Smooth muscle cell (in vitro differentiated cells): ENCODE results near the gene G6PC2. TPM values are rescaled to one million over a fixed set of nuclear protein-coding genes. Genes with fewer than 3 reads are reported as not detected.
A peak's percentile ranks its signal among the peaks of the same experiment; 100 is the strongest.

Experiments used
- DNase-seq: peaks from one replicate; lab custom pipeline; 2025; ENCODE audit not compliant: unreplicated experiment; lab: John Stamatoyannopoulos, UW
- H2AFZ ChIP-seq: fragments of 200-600 bp; sonication (generic); 2 replicates; pipeline ENCODE4 v1.6.0; 2016; ENCODE audit warnings: antibody characterized with exemption, low read depth, mild to moderate bottlenecking
- H3F3A ChIP-seq: fragments of 200-600 bp; sonication (generic); 2 replicates; pipeline ENCODE4 v1.6.0; 2017; ENCODE audit warnings: antibody characterized with exemption, low read depth
- H3K27ac ChIP-seq: fragments of 200-600 bp; sonication (generic); 2 replicates; pipeline ENCODE4 v1.5.1; 2016; ENCODE audit warnings: low read depth, mild to moderate bottlenecking
- H3K27me3 ChIP-seq: fragments of 200-600 bp; sonication (generic); 2 replicates; pipeline ENCODE4 v1.6.1; 2016; ENCODE audit warnings: low read depth, mild to moderate bottlenecking
- H3K36me3 ChIP-seq: fragments of 200-600 bp; sonication (generic); 2 replicates; pipeline ENCODE4 v1.5.1; 2016; ENCODE audit warnings: low read depth
- H3K4me1 ChIP-seq: fragments of 200-600 bp; sonication (generic); 2 replicates; pipeline ENCODE4 v1.5.1; 2016; ENCODE audit warnings: low read depth
- H3K4me2 ChIP-seq: fragments of 200-600 bp; sonication (generic); 2 replicates; pipeline ENCODE4 v1.6.0; 2016; ENCODE audit warnings: mild to moderate bottlenecking
- H3K4me3 ChIP-seq: fragments of 200-600 bp; sonication (generic); 2 replicates; pipeline ENCODE4 v1.5.1; 2016; ENCODE audit warnings: mild to moderate bottlenecking
- H3K79me2 ChIP-seq: fragments of 200-600 bp; sonication (generic); 2 replicates; pipeline ENCODE4 v1.6.0; 2016; ENCODE audit warnings: low read depth, mild to moderate bottlenecking
- H3K9ac ChIP-seq: fragments of 200-600 bp; sonication (generic); 2 replicates; pipeline ENCODE4 v1.6.0; 2016; ENCODE audit warnings: low read depth
- H3K9me3 ChIP-seq: fragments of 200-600 bp; sonication (generic); replicated peaks from 2 replicates; pipeline ENCODE4 v1.5.1; 2016; ENCODE audit warnings: low read depth
- H4K20me1 ChIP-seq: fragments of 200-600 bp; sonication (generic); 2 replicates; pipeline ENCODE4 v1.6.0; 2016; ENCODE audit warnings: low read depth
- WGBS: methylation state at CpG from one replicate; pipeline ENCODE4 v1.1.7; 2016; ENCODE audit warnings: low lambda C conversion rate; 5-methylcytosine and 5-hydroxymethylcytosine counted together
- polyA plus RNA-seq: library from polyadenylated mRNA; unstranded; fragments of >200 nt; fragmentation: Nextera tagmentation; extraction: Ambion mirVana; gene quantifications from 2 replicates; pipeline ENCODE4 v1.2.1, GENCODE V29; 2016
- total RNA-seq: library from RNA; depleted of rRNA; stranded (reverse); fragments of >200 nt; gene quantifications from 2 replicates; pipeline ENCODE4 v1.2.3, GENCODE V29; 2014
- TF ChIP-seq, protein P1 (sequence below): fragments of 200-600 bp; sonication (generic); IDR thresholded peaks from 2 replicates; pipeline ENCODE4 v1.5.1; 2017; ENCODE audit warnings: borderline replicate concordance, mild to moderate bottlenecking, antibody characterized with exemption; ENCODE audit not compliant: insufficient read depth, poor library complexity, severe bottlenecking

G6PC2 gene
- total and polyA plus RNA-seq, 2 experiments from 2014 or later: not detected

DNA sequence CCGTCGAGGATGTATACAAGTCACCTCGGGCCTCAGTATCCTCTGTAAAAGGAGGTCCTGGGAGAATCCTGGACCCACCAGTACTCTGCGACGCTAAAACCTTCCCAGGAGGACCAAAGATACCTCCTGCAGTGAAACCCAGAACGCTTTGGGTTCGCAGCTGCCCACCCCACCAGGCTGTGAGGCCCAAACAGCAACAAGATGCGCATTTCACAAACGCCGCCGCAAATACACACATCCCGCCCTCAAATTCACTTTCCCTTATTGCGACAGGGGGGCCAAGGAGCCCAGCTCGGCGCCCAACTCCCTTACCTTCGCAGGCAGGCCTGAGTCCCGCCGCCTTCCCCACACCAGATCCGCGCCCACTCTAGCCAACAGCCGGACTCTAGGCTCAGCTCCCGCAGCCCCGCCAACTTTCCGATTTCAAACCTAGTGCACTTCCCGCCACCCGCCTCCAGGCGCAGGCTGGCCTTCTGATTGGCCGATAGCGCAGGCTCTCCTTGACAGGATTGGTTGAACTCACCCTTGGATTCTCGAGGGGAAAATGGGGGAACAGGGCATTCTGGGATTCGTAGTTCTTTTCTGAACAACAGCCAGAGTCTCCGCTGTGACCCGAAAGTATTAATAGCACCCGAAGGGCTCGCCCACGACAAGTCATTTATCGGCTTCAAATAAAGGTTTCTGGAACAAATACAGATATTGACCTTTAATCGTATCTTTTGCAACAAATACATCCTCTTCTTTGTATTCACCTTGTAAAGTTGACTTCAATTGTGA, 10.9 kb upstream of the G6PC2 start, which contains the start of gene SPC25:
TSS of gene SPC25 (minus strand) at position 425 of the 777 bp plus-strand sequence. CDS start 911 bp downstream, outside the sequence.
- Histone ChIP-seq H3K4me1 (peaks cover 3% of the 10 kb centered on the region), H3K4me2 (peak within 1 kb of the TSS; percentile 97), H3K9me3 (no peaks in the 10 kb centered on the region), H3K36me3 (no peaks in the 10 kb centered on the region), H3K79me2 (no peaks in the 10 kb centered on the region), H4K20me1 (no peaks in the 10 kb centered on the region), H3K9ac (peak within 1 kb of the TSS; percentile 54), H2AFZ (peak within 1 kb of the TSS; percentile 96), H3K27me3 (no peaks in the 10 kb centered on the region), H3K27ac (no peak within 1 kb of the TSS), H3F3A (no peaks in the 10 kb centered on the region), H3K4me3 (peak within 1 kb of the TSS; percentile 80)
- TF ChIP-seq, protein P1, sequence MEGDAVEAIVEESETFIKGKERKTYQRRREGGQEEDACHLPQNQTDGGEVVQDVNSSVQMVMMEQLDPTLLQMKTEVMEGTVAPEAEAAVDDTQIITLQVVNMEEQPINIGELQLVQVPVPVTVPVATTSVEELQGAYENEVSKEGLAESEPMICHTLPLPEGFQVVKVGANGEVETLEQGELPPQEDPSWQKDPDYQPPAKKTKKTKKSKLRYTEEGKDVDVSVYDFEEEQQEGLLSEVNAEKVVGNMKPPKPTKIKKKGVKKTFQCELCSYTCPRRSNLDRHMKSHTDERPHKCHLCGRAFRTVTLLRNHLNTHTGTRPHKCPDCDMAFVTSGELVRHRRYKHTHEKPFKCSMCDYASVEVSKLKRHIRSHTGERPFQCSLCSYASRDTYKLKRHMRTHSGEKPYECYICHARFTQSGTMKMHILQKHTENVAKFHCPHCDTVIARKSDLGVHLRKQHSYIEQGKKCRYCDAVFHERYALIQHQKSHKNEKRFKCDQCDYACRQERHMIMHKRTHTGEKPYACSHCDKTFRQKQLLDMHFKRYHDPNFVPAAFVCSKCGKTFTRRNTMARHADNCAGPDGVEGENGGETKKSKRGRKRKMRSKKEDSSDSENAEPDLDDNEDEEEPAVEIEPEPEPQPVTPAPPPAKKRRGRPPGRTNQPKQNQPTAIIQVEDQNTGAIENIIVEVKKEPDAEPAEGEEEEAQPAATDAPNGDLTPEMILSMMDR: no peak
- 1% methylated on average over 37 of the region's 38 CpGs for WGBS
- DNase-seq: peak; percentile 30

DNA sequence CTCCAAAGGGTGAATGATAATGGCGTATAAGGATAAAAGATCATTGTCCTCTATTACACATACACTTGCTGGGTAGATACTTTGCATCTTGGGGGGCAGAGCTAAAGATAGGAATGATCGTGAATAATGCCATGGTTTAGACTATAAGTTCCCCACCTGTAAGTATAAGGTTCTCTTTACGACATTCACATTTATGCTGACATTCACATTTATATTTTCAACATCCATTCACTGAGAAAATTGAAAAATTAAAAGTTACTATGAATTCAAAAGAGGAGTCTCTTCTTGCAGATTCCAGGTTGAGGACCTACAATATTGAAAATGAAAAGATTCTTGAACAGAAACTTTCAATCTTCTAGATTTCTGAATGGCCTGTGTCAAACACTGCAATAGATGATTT, 8.8 kb upstream of the G6PC2 start:
- H3K4me2 ChIP-seq: no peak overlapping the region
- WGBS: 64% methylated on average over 3 of the region's 3 CpGs
- H3K79me2 ChIP-seq: no peaks in the 10 kb centered on the region
- no peak overlapping the region for H3K27ac ChIP-seq
- TF ChIP-seq, protein P1: no peak
- no peak overlapping the region for H2AFZ ChIP-seq
- no peaks in the 10 kb centered on the region for H3F3A ChIP-seq
- H3K4me1 ChIP-seq: peaks cover 3% of the 10 kb centered on the region
- H3K9ac ChIP-seq: no peak overlapping the region
- no peaks in the 10 kb centered on the region for H3K9me3 ChIP-seq
- no peaks in the 10 kb centered on the region for H3K27me3 ChIP-seq
- no peak overlapping the region for H3K4me3 ChIP-seq
- H4K20me1 ChIP-seq: no peaks in the 10 kb centered on the region
- DNase-seq: no peak
- H3K36me3 ChIP-seq: no peaks in the 10 kb centered on the region

DNA sequence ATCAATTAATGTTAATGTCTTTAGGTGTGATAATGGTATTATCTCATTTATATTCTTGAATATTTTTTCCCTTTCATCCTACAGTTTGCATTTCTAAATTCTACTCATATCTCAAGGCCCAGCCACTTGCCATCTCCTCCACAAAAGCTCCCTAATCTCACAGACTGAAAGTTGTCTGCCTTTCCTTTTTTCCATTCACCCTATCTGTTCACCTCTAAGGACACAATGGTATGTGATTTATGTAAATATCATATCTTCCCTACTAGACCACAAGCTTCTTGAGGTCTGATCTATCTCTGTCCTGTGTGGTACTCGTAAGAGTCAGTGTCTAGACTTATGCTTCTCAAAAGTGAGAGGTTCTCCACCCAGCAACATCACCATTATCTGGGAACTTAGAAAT, 7.0 kb upstream of the G6PC2 start:
- no peak overlapping the region for H3K27ac ChIP-seq
- no peak overlapping the region for H2AFZ ChIP-seq
- no peak for DNase-seq
- no peak overlapping the region for H3K4me2 ChIP-seq
- H3K36me3 ChIP-seq: no peaks in the 10 kb centered on the region
- H3F3A ChIP-seq: no peaks in the 10 kb centered on the region
- WGBS: 85% methylated on average over 1 of the region's 1 CpG
- no peak overlapping the region for H3K9ac ChIP-seq
- H3K4me1 ChIP-seq: peaks cover 2% of the 10 kb centered on the region
- H4K20me1 ChIP-seq: no peaks in the 10 kb centered on the region
- H3K9me3 ChIP-seq: no peaks in the 10 kb centered on the region
- TF ChIP-seq, protein P1: no peak
- H3K27me3 ChIP-seq: no peaks in the 10 kb centered on the region
- H3K79me2 ChIP-seq: no peaks in the 10 kb centered on the region
- no peak overlapping the region for H3K4me3 ChIP-seq

DNA sequence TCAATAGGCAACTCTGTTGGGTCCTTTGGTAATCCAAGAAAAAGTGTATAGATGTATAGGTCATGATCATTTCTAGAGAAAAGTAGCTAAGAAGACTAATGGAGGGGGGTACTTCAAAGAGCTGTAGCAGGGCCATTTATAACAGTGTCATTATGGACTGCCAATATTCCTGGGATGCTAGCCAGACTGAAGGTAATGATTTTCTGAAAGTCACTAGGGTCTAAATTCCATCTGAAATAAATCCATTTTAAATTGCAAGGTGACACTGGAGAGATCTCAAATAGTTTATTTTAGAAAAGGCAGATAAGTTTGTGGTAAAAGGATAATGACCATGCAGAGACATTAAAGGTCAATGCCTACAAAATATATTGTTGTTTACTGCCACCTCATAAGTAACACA, 6.4 kb upstream of the G6PC2 start:
- Histone ChIP-seq H3K4me1 (no peaks in the 10 kb centered on the region), H3K4me3 (no peak overlapping the region), H3K9ac (no peak overlapping the region), H3K79me2 (no peaks in the 10 kb centered on the region), H3K9me3 (no peaks in the 10 kb centered on the region), H3K36me3 (no peaks in the 10 kb centered on the region), H3K27me3 (no peaks in the 10 kb centered on the region), H3F3A (no peaks in the 10 kb centered on the region), H3K4me2 (no peak overlapping the region), H4K20me1 (no peaks in the 10 kb centered on the region), H2AFZ (no peak overlapping the region), H3K27ac (no peak overlapping the region)
- no peak for DNase-seq
- TF ChIP-seq, protein P1: no peak
